Measurements from ENCODE around the gene RAP1GAP.
"Not testable (repeated sequence)": the region's sequence is repeated elsewhere in the genome, so short reads cannot be mapped to it uniquely, and the experiment has no call there.

Gene RAP1GAP

DNA sequence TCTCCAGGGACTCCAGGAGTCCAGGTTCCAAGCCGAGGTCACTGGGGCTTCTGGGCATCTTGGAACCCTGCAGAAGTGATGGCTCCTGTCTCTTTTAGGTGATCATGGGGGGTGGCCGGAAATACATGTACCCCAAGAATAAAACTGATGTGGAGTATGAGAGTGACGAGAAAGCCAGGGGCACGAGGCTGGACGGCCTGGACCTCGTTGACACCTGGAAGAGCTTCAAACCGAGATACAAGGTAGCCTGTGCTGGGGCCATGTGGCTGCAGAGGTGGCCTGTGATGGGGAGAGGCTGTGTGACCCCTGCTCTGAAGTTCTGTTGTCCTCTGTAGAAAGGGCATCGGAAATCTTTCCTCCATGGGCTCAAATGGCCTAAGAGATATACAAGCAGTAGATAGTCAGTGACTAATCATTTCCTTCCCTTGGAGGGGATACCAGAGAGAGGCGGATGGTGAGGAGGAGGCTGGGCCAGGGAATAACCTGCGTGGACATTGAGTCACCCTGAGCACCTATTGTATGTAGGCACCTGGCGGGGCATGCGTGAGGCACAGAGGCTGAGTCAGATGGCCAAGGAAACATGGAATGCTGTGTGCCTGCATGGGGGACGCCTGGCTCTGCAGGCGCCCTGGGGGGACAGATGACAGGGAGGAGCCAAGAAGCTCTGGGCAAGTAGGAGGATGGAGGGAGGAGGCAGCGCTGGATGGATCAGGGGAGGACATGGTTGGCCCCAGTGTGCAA lies 101.0 kb downstream of the RAP1GAP start:
- no peak for DNase-seq

DNA sequence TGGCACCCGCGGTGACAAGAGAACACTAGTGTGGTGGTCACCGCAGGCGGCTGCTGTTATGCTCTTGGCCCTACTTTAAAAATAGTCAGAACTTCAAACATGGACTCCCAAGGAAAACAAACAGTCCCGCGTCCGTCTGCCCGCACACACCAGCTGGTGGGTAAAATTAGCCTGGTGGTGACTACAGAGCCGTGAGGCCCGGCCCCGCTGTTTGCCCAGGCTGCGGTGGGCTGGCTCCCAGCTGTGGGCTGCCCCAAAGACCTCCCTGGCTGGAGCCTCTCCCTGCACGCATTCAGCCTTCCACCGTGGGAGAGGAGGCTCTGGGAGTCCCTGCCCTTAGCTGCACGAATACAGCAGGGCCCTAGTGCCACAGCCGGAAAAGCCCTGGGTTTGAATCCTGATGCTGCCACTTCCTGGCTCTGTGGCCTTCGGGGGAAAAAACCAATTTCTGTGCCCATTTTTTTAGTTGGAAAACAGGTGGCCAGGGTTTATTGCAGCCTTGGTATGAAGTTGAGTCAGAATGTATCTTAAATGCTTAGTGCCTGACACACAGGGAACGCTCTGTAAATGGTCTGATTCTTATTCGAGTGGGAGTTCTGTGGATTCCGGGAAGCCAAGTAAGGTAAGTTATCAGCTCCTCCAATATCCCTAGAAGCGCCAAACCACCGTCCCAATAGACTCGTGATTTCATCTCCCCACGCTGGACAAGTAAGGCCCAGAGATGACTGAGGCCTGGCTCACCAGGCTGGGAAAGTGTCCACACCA lies 101.7 kb downstream of the RAP1GAP start:
- no peak for DNase-seq

DNA sequence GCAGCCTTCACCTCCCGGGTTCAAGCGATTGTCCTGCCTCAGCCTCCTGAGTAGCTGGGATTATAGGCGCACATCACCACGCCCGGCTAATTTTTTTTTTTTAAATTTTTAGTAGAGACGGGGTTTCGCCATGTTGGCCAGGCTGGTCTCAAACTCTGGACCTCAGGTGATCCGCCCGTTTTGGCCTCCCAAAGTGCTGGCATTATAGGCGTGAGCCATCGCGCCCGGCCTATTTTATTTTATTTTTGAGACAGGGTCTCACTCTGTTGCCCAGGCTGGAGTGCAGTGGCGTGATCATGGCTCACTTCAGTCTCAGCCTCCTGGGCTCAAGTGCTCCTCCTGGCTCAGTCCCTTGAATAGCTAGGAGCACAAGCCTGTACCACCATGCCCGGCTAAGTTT lies 102.8 kb downstream of the RAP1GAP start:
- not testable (repeated sequence) for DNase-seq

DNA sequence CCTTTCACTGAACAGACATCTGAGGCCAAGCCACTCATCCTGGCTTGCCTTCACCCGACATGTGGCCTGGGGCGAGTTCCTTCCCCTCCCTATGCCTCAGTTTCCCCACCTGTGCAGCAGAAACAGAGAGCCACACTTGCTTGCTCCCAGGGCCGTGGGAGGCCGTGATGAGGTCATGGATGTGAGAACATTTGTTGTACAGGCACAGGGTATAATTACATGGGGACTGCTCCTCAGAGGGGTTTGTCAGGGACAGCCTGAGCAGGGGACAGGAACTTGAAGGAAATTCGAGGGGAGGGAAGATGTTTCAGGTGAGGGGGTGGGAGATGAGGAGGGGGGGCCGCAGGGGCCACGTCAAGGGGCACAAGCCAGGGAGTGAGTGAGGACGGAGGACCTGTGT lies 103.9 kb downstream of the RAP1GAP start:
- no peak for DNase-seq

DNA sequence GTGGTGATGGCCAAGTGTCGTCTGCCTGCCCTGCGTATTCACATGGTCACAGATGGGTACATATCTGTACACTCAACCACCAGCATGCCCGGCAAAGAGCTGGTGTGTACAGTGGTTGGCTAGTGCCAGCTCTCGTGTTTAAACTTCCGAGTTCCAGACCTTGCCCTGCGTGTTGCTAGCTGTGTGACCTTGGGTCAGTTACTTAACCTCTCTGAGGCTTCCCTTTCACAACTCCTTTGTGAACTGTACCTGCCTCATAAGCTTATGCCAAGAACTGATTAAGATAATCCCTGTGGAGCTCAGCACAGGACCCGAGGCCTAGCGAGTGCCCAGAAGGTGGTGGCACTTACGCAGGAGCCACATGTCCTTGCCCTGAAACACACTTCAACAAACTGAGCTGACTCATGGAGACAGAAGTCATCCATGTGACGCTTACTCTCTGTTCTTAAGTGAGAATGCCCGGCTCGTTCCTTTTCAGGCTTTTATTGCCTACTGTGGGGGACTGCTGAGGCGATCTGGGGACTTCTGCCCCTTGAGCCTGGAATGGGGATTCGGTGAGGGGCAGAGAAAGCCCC lies 104.5 kb downstream of the RAP1GAP start:
- no peak for DNase-seq

DNA sequence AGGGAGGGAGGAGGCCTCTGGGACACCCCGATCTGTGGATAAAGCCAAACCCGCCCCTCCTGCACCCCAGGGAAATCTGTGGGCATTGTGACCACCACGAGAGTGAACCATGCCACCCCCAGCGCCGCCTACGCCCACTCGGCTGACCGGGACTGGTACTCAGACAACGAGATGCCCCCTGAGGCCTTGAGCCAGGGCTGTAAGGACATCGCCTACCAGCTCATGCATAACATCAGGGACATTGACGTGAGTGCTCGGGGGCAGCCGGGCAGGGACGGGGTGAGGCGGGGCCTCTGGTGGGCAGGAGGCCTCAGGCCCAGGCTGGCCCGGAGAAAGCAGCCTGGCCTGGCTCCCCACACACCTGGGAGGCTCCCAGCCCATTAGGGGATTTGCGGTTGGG lies 105.2 kb downstream of the RAP1GAP start:
- DNase-seq: no peak

DNA sequence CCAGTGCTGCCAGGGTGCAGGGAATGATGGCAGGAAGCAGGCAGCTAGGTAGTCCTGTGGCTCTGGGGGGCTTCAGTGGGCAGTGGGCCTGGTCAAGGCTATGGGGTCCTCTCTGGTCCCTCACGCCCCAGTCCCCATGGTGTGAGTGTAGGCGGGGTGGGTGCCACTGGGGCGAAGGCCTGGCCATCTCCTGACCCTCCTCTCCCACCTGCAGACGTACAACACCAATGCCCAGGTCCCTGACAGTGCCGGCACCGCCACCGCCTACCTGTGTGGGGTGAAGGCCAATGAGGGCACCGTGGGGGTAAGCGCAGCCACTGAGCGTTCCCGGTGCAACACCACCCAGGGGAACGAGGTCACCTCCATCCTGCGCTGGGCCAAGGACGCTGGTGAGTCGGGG lies 106.3 kb downstream of the RAP1GAP start:
- DNase-seq: no peak

DNA sequence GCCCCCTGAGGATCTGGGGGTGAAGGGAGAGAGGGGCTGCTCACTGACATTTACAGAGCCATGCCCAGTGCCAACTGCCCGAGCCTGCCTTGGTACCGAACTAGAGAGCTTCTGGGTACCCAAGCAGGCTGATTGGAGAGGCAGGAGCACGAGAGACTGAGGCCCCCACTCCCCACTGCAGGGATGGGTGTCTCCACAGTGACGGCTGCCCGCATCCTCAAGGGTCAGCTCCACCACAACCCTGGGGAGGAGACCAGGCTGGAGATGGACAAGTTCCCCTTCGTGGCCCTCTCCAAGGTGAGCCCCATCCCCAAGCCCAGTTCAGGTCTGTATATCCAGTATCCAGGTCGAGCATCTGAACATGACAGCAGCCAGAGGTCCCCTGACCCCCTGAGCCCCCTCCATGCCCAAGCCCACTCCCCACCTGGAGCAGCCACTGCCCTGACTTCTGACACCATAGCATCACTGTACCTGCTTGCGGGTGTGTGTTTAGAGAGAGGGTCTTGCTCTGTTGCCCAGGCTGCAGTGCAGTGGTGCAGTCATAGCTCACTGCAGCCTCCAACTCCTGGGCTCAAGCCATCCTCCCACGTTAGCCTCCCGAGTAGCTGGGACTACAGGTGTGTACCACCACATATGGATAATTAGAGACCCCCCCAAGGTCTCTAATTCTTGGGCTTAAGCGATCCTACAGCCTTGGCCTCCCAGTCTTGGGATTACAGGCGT lies 108.1 kb downstream of the RAP1GAP start:
- no peak for DNase-seq

DNA sequence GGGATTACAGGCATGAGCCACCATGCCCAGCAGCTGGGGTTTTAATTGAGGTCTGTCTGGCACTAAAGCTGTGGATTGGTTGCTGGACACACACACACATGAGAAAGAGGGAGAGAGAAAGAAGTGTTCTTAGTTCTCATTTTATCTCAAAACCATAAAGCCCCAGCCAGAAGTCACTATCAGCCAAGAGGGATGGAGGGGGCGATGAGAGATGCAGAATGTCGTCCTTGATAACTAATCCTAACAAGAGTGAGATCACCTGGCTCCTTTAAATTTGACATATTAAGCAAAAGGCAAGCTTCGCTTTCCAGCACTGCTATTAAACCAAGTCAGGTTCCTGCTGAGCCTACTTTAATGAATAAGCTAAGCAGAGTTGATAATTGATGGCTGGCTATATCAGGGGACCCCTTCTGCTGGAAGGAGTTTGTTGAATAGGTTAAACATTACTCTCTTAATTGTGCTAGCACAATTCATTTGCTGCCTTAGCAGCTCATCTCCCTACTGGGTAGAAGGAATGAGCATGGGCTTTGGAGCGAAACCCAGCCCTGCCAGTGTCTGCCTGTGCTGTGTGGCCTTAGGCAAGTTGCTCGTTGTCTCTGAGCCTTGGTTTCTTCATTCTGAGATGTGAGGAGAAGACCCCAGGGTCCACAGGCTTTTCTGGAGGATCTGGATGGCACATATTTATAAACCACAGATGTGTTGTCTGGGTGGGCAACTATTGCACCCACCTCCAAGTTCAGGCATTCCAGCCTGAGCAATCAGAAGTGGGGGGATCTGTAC lies 109.2 kb downstream of the RAP1GAP start:
- DNase-seq: no peak

DNA sequence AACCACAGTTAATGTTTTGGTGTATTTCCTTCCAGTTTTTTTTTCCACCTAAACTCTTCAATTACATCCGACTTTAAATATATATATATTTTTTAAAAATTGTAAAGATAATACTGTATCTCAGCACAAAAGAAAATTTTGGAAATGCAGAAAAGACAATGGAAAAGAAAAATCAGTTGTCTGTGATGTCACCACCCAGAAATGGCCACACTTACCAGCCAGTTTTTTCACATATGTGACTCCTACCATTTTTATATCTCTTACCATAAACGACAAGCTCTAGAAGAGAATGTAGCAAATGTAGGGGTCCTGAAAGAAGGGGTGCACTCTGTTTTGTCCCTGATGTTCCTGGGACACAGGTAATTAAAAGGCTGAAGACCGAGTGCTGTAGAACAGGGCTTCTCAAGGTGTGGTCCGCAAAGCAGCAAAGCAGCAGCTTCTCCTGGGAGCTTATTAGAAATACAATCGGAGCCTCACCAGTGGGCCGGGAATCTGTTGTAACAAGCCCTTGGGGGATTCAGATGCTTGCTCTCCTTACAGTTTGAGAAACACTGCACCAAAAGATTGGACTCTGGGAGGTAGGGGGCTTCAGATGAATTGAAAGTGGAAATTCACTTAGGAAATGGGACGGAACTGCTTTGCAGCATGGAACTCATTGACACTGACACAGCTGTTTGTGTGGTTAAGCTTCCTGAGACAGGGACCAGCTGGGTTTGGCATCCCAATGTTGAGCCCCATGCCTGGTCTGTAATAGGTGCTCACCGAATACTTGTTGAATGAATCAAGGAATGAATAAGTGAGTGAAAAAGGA lies 115.8 kb downstream of the RAP1GAP start:
- DNase-seq: no peak

DNA sequence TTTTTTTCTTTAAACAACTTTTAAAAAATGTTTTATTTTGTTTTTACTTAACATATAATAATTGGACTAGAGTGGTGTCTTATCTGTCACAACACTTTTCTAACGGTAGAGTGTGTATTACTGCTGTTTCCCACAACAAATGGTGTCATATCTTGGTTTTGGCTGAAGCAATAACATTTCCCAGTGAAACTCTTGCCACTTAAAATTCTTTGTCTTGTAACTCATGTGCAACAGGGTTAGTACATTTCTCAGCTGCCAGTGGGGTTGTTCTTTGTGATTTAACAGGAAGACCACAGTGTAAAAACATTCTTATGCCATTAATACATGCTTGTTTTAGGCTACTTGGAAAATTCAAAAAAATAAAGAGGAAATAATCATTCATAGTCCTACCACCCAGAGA lies 116.4 kb downstream of the RAP1GAP start:
- DNase-seq: no peak

DNA sequence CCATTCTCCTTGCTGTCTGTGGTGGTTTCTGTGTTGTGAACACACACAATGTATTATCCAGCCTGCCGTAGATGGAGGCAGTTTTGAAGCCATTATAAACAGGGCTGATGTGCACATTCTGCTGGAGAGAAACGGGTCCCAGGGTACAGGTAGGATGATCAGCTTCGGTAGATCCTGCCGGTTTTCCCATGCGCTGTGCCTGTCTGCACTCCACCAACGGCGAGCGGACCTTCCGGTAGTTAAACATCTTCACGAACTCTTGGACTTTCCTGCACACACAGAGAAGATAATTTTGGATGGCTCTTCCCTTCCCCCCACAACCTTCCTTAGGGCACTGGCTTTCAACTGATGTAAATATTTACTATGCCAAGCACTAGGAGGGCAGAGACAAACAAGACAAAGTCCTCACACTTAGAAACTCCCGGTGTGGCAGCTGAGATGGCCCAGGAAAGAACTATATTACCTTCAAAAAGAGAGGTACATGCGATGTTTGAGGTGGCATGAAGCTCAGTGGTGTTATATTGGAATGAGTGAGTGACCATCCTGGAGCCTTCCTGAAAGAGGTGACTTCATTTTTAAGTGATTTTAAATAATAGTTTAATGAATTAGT lies 118.2 kb downstream of the RAP1GAP start:
- DNase-seq: no peak

DNA sequence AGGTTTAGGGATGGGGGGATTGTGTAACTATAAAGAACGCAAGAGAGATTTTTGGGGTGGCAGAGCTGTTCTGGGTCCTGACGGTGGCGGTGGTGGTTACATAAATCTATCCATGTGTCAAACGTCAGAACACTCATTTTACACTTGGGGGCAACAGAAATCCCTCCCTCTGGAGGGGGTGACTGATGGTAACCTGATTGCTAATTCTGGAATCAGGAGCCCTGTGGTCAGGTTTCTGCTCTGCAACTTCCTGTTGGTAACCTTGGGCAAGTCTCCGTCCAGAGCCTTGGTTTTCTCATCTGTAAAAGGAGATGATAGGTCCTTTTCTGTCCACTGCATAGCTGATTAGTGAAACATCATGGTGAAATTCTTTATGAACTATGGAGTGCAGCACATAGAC lies 119.1 kb downstream of the RAP1GAP start:
- no peak for DNase-seq

DNA sequence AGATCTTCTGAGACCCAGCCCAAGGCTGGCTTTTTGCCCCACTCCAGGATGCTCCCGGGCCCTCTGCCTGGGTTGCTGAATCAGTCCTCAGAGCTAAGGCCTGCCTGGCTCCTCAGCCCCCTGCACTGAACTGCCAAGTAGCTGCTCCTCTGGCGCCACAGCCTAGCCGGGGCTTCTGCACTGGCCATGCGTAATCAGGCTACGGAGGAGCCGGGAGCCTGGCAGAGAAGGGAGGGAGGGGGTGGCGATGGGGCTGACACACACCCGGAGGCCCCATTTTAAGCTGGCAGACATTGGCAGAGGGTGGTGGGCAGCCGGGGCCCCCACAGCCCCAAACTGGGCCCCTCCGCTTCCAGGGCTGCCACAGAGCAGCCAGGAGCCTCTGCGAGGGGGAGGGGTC lies 121.3 kb downstream of the RAP1GAP start:
- no peak for DNase-seq

Data from cerebellar nuclear complex (tissue), 1 donor.